ENCODE measurements around the gene NAV2. TPM values are rescaled to one million over a fixed set of nuclear protein-coding genes. Genes with fewer than 3 reads are reported as not detected.

Gene NAV2
- total RNA-seq, 1 donor from 2014 or later = 9.6 TPM

- peaks cover 15% of the 10 kb centered on the region for H3F3A ChIP-seq (ENCODE audit: low read depth)
- no peaks in the 10 kb centered on the region for H3K27me3 ChIP-seq
- peaks cover 22% of the 10 kb centered on the region for H3K4me1 ChIP-seq
- Mint-ChIP-seq H3K4me1 (peaks cover 18% of the 10 kb centered on the region), H3K36me3 (peaks cover 6% of the 10 kb centered on the region), H3K9me3 (no peaks in the 10 kb centered on the region), H3K27me3 (ENCODE audit: insufficient read depth, low read depth) (no peaks in the 10 kb centered on the region), H3K27ac (peak overlapping the region; percentile 67), H3K4me3 (no peak overlapping the region)
- H3K4me3 ChIP-seq = no peak overlapping the region
- peak overlapping the region; percentile 33 for H3K27ac ChIP-seq
- no peaks in the 10 kb centered on the region for H3K9me3 ChIP-seq (ENCODE audit: low read depth)
- H3K36me3 ChIP-seq = no peaks in the 10 kb centered on the region
- H3K4me2 ChIP-seq = peak overlapping the region; percentile 60
- no peaks in the 10 kb centered on the region for H4K20me1 ChIP-seq (ENCODE audit: low read depth)
- TF ChIP-seq EZH2phosphoT487 (IDR thresholded peaks at IDR 0.05) = no peak
- TF ChIP-seq CTCF (IDR thresholded peaks at IDR 0.05) = no peak
- no peak for TF ChIP-seq EZH2 (IDR thresholded peaks at IDR 0.05)
- H3K79me2 ChIP-seq (ENCODE audit: low read depth) = no peaks in the 10 kb centered on the region
- no peak for DNase-seq (ENCODE audit: low spot score)
- no peak overlapping the region for H2AFZ ChIP-seq (replicated peaks)
- no peak overlapping the region for H3K9ac ChIP-seq
Observed at GRCh38 chr11:19934828-19935259, 222.2 kb downstream of the NAV2 start.

DNA sequence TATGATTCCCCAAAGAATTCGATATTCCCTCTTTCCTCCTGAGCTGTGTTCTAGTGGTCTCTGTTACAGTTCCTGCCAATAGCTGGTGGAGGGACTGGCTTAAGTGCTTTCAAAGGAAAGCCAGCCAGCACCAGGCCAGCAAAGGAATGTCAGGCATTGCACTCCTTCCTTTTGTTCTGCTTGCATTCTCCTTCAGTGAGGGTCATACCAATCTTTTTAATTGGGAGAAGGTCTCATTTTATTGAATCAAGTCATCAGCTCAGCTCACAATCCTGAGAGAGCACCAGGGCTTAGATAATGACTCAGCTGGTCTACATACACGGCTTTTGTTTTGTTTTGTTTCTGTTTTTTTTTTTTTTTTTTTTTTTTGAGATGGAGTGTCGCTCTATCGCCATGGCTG is 222.9 kb downstream of the NAV2 start:
- H3K27ac ChIP-seq = peak overlapping the region; percentile 33

GRCh38 chr11:19936461-19936860 is 223.8 kb downstream of the NAV2 start:
- Histone ChIP-seq H3K9ac (no peak overlapping the region), H3K79me2 (ENCODE audit: low read depth) (no peaks in the 10 kb centered on the region), H3F3A (ENCODE audit: low read depth) (peaks cover 8% of the 10 kb centered on the region), H3K27me3 (no peaks in the 10 kb centered on the region), H3K4me2 (no peak overlapping the region), H3K4me3 (no peak overlapping the region), H3K4me1 (peaks cover 14% of the 10 kb centered on the region), H3K9me3 (ENCODE audit: low read depth) (no peaks in the 10 kb centered on the region), H3K27ac (no peak overlapping the region), H2AFZ (replicated peaks) (no peak overlapping the region), H3K36me3 (no peaks in the 10 kb centered on the region), H4K20me1 (ENCODE audit: low read depth) (no peaks in the 10 kb centered on the region)
- H3K27ac Mint-ChIP-seq = no peak overlapping the region
- peaks cover 6% of the 10 kb centered on the region for H3K36me3 Mint-ChIP-seq
- no peaks in the 10 kb centered on the region for H3K27me3 Mint-ChIP-seq (ENCODE audit: insufficient read depth, low read depth)
- no peak for TF ChIP-seq EZH2phosphoT487 (IDR thresholded peaks at IDR 0.05)
- TF ChIP-seq EZH2 (IDR thresholded peaks at IDR 0.05) = no peak
- no peak for TF ChIP-seq CTCF (IDR thresholded peaks at IDR 0.05)
- H3K9me3 Mint-ChIP-seq = no peaks in the 10 kb centered on the region
- no peak overlapping the region for H3K4me3 Mint-ChIP-seq
- peaks cover 16% of the 10 kb centered on the region for H3K4me1 Mint-ChIP-seq
- DNase-seq (ENCODE audit: low spot score) = no peak

More for the DNA sequence above, 222.9 kb downstream of the NAV2 start:
- Histone ChIP-seq H3K4me3 (no peak overlapping the region), H3K36me3 (no peaks in the 10 kb centered on the region), H3K4me2 (peak overlapping the region; percentile 60), H2AFZ (replicated peaks) (no peak overlapping the region), H3K27me3 (no peaks in the 10 kb centered on the region), H3F3A (ENCODE audit: low read depth) (peaks cover 15% of the 10 kb centered on the region), H3K4me1 (peaks cover 22% of the 10 kb centered on the region), H3K79me2 (ENCODE audit: low read depth) (no peaks in the 10 kb centered on the region), H4K20me1 (ENCODE audit: low read depth) (no peaks in the 10 kb centered on the region), H3K9ac (no peak overlapping the region), H3K9me3 (ENCODE audit: low read depth) (no peaks in the 10 kb centered on the region)
- H3K27ac Mint-ChIP-seq = peak overlapping the region; percentile 13
- DNase-seq (ENCODE audit: low spot score) = peak; percentile 88
- H3K36me3 Mint-ChIP-seq = peaks cover 6% of the 10 kb centered on the region
- H3K9me3 Mint-ChIP-seq = no peaks in the 10 kb centered on the region
- TF ChIP-seq EZH2 (IDR thresholded peaks at IDR 0.05) = no peak
- no peak for TF ChIP-seq EZH2phosphoT487 (IDR thresholded peaks at IDR 0.05)
- TF ChIP-seq CTCF (IDR thresholded peaks at IDR 0.05) = no peak
- no peaks in the 10 kb centered on the region for H3K27me3 Mint-ChIP-seq (ENCODE audit: insufficient read depth, low read depth)
- peaks cover 18% of the 10 kb centered on the region for H3K4me1 Mint-ChIP-seq
- H3K4me3 Mint-ChIP-seq = peak overlapping the region; percentile 48

Data from neural progenitor cell (in vitro differentiated cells).